Keratinocyte (primary cell): ENCODE results near the gene SLFN14. TPM values are rescaled to one million over a fixed set of nuclear protein-coding genes. Genes with fewer than 3 reads are reported as not detected.

Experiments used
- DNase-seq: peaks from one replicate; pipeline ENCODE4 v3.0.0-alpha.2; 2011; ENCODE audit warnings: low read depth, missing footprints, low spot score
- FAIRE-seq: peaks from 2 replicates; lab custom pipeline; 2011; peaks lifted over from hg19 to GRCh38; lab: Jason Lieb, UNC
- H2AFZ ChIP-seq: 2 replicates; pipeline ENCODE4 v1.6.0; 2012; ENCODE audit warnings: low read length, control low read depth, inconsistent platforms; ENCODE audit not compliant: control insufficient read depth
- H3K27ac ChIP-seq: 2 replicates; pipeline ENCODE4 v1.5.1; 2011; ENCODE audit warnings: low read length; ENCODE audit not compliant: control insufficient read depth, insufficient read depth
- H3K27me3 ChIP-seq: 3 replicates; pipeline ENCODE4 v1.6.0; 2011; ENCODE audit warnings: low read length; ENCODE audit not compliant: control insufficient read depth, insufficient read depth; ENCODE audit errors: extremely low read depth
- H3K36me3 ChIP-seq, 2 experiments: 2 replicates in 1 of 2; 3 replicates in 1 of 2; pipeline ENCODE4 v1.5.1; 2011; ENCODE audit warnings: low read length in 2 of 2, mild to moderate bottlenecking in 1 of 2; ENCODE audit not compliant: control insufficient read depth in 2 of 2, insufficient read depth in 2 of 2; ENCODE audit errors: extremely low read depth in 1 of 2
- H3K4me1 ChIP-seq: 3 replicates; pipeline ENCODE4 v1.5.1; 2011; ENCODE audit warnings: low read length; ENCODE audit not compliant: control insufficient read depth, insufficient read depth; ENCODE audit errors: extremely low read depth
- H3K4me2 ChIP-seq: 3 replicates; pipeline ENCODE4 v1.6.0; 2011; ENCODE audit warnings: low read depth, low read length; ENCODE audit not compliant: control insufficient read depth, insufficient read depth; ENCODE audit errors: extremely low read depth
- H3K4me3 ChIP-seq, 3 experiments: fragments of 200-600 bp in 1 of 3; sonication (generic) in 1 of 3; 2 replicates in 2 of 3; 3 replicates in 1 of 3; pipeline ENCODE4 v1.5.1; 2011 to 2016; ENCODE audit warnings: low read length in 3 of 3, mild to moderate bottlenecking in 3 of 3, control low read depth in 2 of 3, inconsistent platforms in 1 of 3, low read depth in 1 of 3, mixed read lengths in 1 of 3, mixed run types in 1 of 3, moderate library complexity in 1 of 3; ENCODE audit not compliant: control insufficient read depth in 2 of 3, insufficient read depth in 2 of 3; ENCODE audit errors: extremely low read depth in 1 of 3
- H3K79me2 ChIP-seq: 2 replicates; pipeline ENCODE4 v1.6.0; 2012; ENCODE audit warnings: low read length; ENCODE audit not compliant: control insufficient read depth, insufficient read depth
- H3K9ac ChIP-seq: 3 replicates; pipeline ENCODE4 v1.6.0; 2011; ENCODE audit warnings: low read length; ENCODE audit not compliant: control insufficient read depth, insufficient read depth; ENCODE audit errors: extremely low read depth
- H3K9me1 ChIP-seq: 3 replicates; pipeline ENCODE4 v1.6.0; 2011; ENCODE audit warnings: low read length; ENCODE audit not compliant: control insufficient read depth, insufficient read depth; ENCODE audit errors: extremely low read depth
- H3K9me3 ChIP-seq: 2 replicates; pipeline ENCODE4 v1.5.1; 2012; ENCODE audit warnings: low read depth, low read length; ENCODE audit not compliant: control insufficient read depth
- H4K20me1 ChIP-seq: 3 replicates; pipeline ENCODE4 v1.6.0; 2011; ENCODE audit warnings: low read length; ENCODE audit not compliant: control insufficient read depth, insufficient read depth; ENCODE audit errors: extremely low read depth
- CTCF ChIP-seq, 3 experiments: IDR thresholded peaks in 1 of 3; conservative IDR thresholded peaks in 1 of 3; optimal IDR thresholded peaks in 1 of 3; 2 replicates in 2 of 3; 3 replicates in 1 of 3; pipeline versions ENCODE3 to v1.5.1; 2011; ENCODE audit warnings: low read length in 3 of 3, mild to moderate bottlenecking in 3 of 3, moderate library complexity in 2 of 3, control low read depth in 1 of 3, inconsistent platforms in 1 of 3; ENCODE audit not compliant: insufficient read depth in 2 of 3; ENCODE audit errors: extremely low read depth in 1 of 3
- EZH2 ChIP-seq: IDR thresholded peaks from one replicate; pipeline ENCODE4 v1.6.1; 2012; ENCODE audit warnings: inconsistent platforms, mild to moderate bottlenecking, low read length, moderate library complexity
- dilution Hi-C: fragments of 300-500 bp; cut with MboI; formaldehyde crosslinking; loops from one replicate; pipeline ENCODE4 v1.7.0; 2020; ENCODE audit warnings: low sequenced_read_pairs; ENCODE audit not compliant: extremely low pct_ligation_motif_present
- polyA plus RNA-seq, 5 experiments: library from polyadenylated mRNA; depleted of rRNA in 3 of 5; stranded (reverse) in 3 of 5; stranded (forward) in 1 of 5; unstranded in 1 of 5; fragments of >200 nt; gene quantifications; 1 replicate in 1 of 5; 2 replicates in 3 of 5; 3 replicates in 1 of 5; pipeline versions ENCODE4 v1.2.1 to v1.2.3, GENCODE V29; 2011 to 2012; ENCODE audit warnings: missing spikeins in 2 of 5, low read depth in 1 of 5, low replicate concordance in 1 of 5
- small RNA-seq, 3 experiments: library from RNA; depleted of rRNA; stranded (forward); fragments of <200 nt; gene quantifications; one replicate each; pipeline ENCODE3, GENCODE V24; 2012; ENCODE audit warnings: low read depth in 3 of 3, low replicate concordance in 1 of 3; ENCODE audit not compliant: insufficient read length in 3 of 3

Gene SLFN14
- polyA plus RNA-seq, 1 donor (not counting 4 experiments of a cell fraction or from before 2014, with no cell fraction given), result not detected

- H2AFZ ChIP-seq, result no peak overlapping the region
- no peak for DNase-seq
- no peaks in the 10 kb centered on the region for H3K36me3 ChIP-seq
- no peaks in the 10 kb centered on the region for H3K9me3 ChIP-seq
- no peak overlapping the region for H3K4me2 ChIP-seq
- H3K27ac ChIP-seq, result no peak overlapping the region
- no peak for FAIRE-seq
- H3K79me2 ChIP-seq, result no peaks in the 10 kb centered on the region
- H4K20me1 ChIP-seq, result no peaks in the 10 kb centered on the region
- H3K4me3 ChIP-seq, result no peak overlapping the region
- H3K9ac ChIP-seq, result no peak overlapping the region
- H3K9me1 ChIP-seq, result no peaks in the 10 kb centered on the region
- H3K4me1 ChIP-seq, result peaks cover 6% of the 10 kb centered on the region
- TF ChIP-seq CTCF (optimal IDR thresholded peaks at IDR 0.05 in 1 of 3, IDR thresholded peaks at IDR 0.05 in 1 of 3, conservative IDR thresholded peaks at IDR 0.05 in 1 of 3; ENCODE audit: extremely low read depth in 1 of 3, insufficient read depth in 2 of 3, low read length in 3 of 3) (no peak), EZH2 (no peak)
- H3K27me3 ChIP-seq, result peaks cover 22% of the 10 kb centered on the region
- dilution Hi-C loops, result no loop called here
Measured at GRCh38 chr17:35515027-35515426, 45.6 kb downstream of the SLFN14 start.

- no peak overlapping the region for H3K9ac ChIP-seq
- no peaks in the 10 kb centered on the region for H3K36me3 ChIP-seq
- no peaks in the 10 kb centered on the region for H3K79me2 ChIP-seq
- peaks cover 4% of the 10 kb centered on the region for H3K4me1 ChIP-seq
- H3K9me3 ChIP-seq, result no peaks in the 10 kb centered on the region
- TF ChIP-seq EZH2 (no peak), CTCF (optimal IDR thresholded peaks at IDR 0.05 in 1 of 3, IDR thresholded peaks at IDR 0.05 in 1 of 3, conservative IDR thresholded peaks at IDR 0.05 in 1 of 3; ENCODE audit: extremely low read depth in 1 of 3, insufficient read depth in 2 of 3, low read length in 3 of 3) (no peak)
- dilution Hi-C loops, result no loop called here
- no peaks in the 10 kb centered on the region for H4K20me1 ChIP-seq
- no peak overlapping the region for H3K4me2 ChIP-seq
- no peak overlapping the region for H3K27ac ChIP-seq
- no peak overlapping the region for H3K4me3 ChIP-seq
- no peaks in the 10 kb centered on the region for H3K9me1 ChIP-seq
- H3K27me3 ChIP-seq, result peaks cover 22% of the 10 kb centered on the region
- FAIRE-seq (no peak), DNase-seq (no peak)
- no peak overlapping the region for H2AFZ ChIP-seq
Measured at GRCh38 chr17:35514564-35514963, 46.1 kb downstream of the SLFN14 start.

Small RNA genes lying within 50 kb of the gene (small RNA-seq; reads per million reads assigned to genes)
- gene AC004134.1, result 0 reads per million in 3 experiments
- gene AC015911.1, result 0 reads per million in 3 experiments
- 3.3 to 23.4 (median 5.8) reads per million in 3 experiments for gene SNORD7

Other genes with a start within 250 kb of the SLFN14 start
- 1.4 to 5.0 TPM (median 3.5 TPM) in 3 replicates for gene SLFN11, start 187.2 kb downstream of the SLFN14 start, polyA plus RNA-seq
- gene SLFN12, start 128.3 kb downstream of the SLFN14 start, polyA plus RNA-seq, result 9.8 to 15.2 TPM (median 11.5 TPM) in 3 replicates
- gene SLFN13, start 112.1 kb downstream of the SLFN14 start, polyA plus RNA-seq, result 0.73 to 1.4 TPM (median 1.0 TPM) in 3 replicates
- gene SLFN12L, start 23.1 kb downstream of the SLFN14 start, polyA plus RNA-seq, result 0.05 to 0.09 TPM (median 0.06 TPM) in 3 replicates
- 6.4 to 7.7 TPM (median 6.9 TPM) in 3 replicates for gene PEX12, start 17.8 kb upstream of the SLFN14 start, polyA plus RNA-seq
- gene AP2B1, start 26.5 kb upstream of the SLFN14 start, polyA plus RNA-seq, result 151 to 209 TPM (median 189 TPM) in 3 replicates
- 0.07 to 0.32 TPM (median 0.30 TPM) in 3 replicates for gene RASL10B, start 170.8 kb upstream of the SLFN14 start, polyA plus RNA-seq
- gene GAS2L2, start 192.4 kb upstream of the SLFN14 start, polyA plus RNA-seq, result 0.02 to 0.05 TPM (median 0.05 TPM) in 3 replicates
- not detected in 3 replicates for gene C17orf50, start 200.1 kb upstream of the SLFN14 start, polyA plus RNA-seq
- gene MMP28, start 234.8 kb upstream of the SLFN14 start, polyA plus RNA-seq, result 13.7 to 43.5 TPM (median 21.3 TPM) in 3 replicates
- 30.8 to 101 TPM (median 57.1 TPM) in 3 replicates for gene TAF15, start 248.7 kb upstream of the SLFN14 start, polyA plus RNA-seq